ENCODE data around the gene IFI44. TPM values are rescaled to one million over a fixed set of nuclear protein-coding genes. Genes with fewer than 3 reads are reported as not detected.

The IFI44 gene
- total and polyA plus RNA-seq, 2 of the 8 experiments (the other 6 are each of a cell fraction or from before 2014, with no cell fraction given): not detected

GRCh38 chr1:78622548-78622947, 27.1 kb upstream of the IFI44 start (continued):
- TF ChIP-seq CHD7 (IDR thresholded peaks at IDR 0.05; ENCODE audit: insufficient replicate concordance, low read length) (no peak), SP2 (IDR thresholded peaks at IDR 0.05; ENCODE audit: low read length) (no peak), ATF3 (IDR thresholded peaks at IDR 0.05; ENCODE audit: insufficient read depth, low read depth, low read length) (no peak), GABPA (IDR thresholded peaks at IDR 0.05; ENCODE audit: borderline replicate concordance, insufficient read depth, low read length) (no peak), EGR1 (IDR thresholded peaks at IDR 0.05; ENCODE audit: borderline replicate concordance, low read depth, low read length) (no peak), SP1 (IDR thresholded peaks at IDR 0.05; ENCODE audit: low read depth, low read length) (no peak), CEBPB (IDR thresholded peaks at IDR 0.05; ENCODE audit: low read depth, low read length) (no peak), RBBP5 (IDR thresholded peaks at IDR 0.05; ENCODE audit: borderline replicate concordance, low read depth, low read length) (no peak), POLR2A (IDR thresholded peaks at IDR 0.05; ENCODE audit: control extremely low read depth in 1 of 2, low read depth in 2 of 2, low read length in 2 of 2) (no peak), CBX8 (IDR thresholded peaks at IDR 0.05; ENCODE audit: borderline replicate concordance, low read depth, low read length) (no peak), NANOG (IDR thresholded peaks at IDR 0.05; ENCODE audit: insufficient read depth, low read depth, low read length, poor library complexity, severe bottlenecking) (no peak), POU5F1 (IDR thresholded peaks at IDR 0.05; ENCODE audit: low read depth, low read length) (no peak)
